HG03066 (cell line): ENCODE results near the gene OR2C1.

Source experiments
- ATAC-seq: cut with Tn5 transposase; IDR thresholded peaks from one replicate; pipeline ENCODE4 v1.9.1; 2021; ENCODE audit warnings: low read depth; ENCODE audit not compliant: unreplicated experiment

The OR2C1 gene

DNA sequence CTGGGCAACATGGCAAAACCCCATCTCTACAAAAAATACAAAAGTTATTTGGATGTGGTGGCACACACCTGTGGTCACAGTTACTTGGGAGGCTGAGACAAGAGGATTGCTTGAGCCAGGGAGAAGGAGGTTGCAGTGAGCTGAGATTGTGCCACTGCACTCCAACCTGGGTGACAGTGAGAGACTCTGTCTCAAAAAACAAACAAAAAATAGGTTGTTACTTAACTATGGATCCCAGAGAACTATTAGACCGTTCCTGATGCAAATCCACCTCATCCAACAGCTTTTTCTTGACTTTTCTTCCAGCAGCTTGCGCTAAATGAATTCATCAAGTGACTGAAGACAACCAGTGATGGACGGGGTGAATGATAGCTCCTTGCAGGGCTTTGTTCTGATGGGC lies at the start of gene OR2C1:
Gene OR2C1, plus strand, starts transcription at position 301 of the 400 bp plus-strand sequence. Its CDS starts 52 bp downstream, at position 353.
- ATAC-seq = no peak

DNA sequence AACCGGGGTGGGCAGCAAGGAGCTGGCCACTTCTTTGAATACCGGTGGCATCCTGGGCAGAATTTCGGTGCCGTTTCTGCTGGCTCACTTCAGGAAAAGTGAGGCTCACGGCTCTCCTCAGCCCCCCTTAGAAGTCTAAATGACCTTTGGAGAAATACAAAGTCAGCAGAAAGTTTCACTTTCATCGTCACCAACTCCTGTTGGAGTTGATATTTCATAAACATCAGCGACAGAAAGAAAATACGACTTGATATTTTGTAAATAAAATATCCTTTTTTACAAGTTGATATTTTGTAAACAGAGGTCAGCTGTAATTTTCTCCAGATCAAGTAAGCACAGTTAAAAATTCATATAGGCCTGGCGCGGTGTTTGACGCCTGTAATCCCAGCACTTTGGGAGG lies 49.6 kb upstream of the OR2C1 start:
- ATAC-seq = no peak

DNA sequence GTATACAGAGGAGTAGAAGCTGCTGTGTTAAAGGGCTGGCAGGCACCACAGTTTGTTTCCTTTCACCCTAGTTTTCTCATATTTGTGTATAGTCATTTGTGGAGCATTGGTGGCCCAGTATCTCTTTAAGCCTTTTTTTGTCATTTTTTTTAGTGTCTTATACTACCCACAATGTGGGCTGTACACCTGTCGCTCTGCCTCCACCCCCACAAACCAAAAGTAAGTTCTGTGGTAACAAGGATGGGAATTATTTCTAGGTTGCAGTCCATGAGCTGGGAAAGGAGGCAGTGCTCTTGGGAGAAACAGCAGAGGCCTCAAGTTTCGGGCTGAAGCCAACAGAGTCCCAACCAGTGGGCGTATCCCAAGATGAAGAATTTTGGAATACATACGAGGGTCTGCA lies 44.2 kb upstream of the OR2C1 start:
- ATAC-seq = no peak

DNA sequence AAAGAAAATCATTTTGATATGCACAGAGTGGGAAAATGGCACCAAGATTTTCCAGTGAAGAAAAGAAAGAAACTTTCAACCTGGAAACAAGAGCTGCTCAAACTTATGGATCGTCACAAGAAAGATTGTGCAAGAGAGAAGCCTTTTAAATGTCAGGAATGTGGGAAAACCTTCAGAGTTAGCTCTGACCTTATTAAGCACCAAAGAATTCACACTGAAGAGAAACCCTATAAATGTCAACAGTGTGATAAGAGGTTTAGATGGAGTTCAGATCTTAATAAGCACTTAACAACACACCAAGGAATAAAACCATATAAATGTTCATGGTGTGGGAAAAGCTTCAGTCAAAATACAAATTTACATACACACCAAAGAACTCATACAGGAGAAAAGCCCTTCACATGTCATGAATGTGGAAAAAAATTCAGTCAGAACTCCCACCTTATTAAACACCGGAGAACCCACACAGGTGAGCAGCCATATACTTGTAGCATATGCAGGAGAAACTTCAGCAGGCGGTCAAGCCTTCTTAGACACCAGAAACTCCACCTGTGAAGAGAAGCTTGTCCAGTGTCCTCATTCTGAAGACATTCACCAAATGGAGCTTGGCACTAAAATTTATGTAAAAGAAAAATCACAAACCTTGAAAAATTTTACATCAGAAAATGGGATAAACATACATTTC lies 38.2 kb upstream of the OR2C1 start:
- no peak for ATAC-seq

DNA sequence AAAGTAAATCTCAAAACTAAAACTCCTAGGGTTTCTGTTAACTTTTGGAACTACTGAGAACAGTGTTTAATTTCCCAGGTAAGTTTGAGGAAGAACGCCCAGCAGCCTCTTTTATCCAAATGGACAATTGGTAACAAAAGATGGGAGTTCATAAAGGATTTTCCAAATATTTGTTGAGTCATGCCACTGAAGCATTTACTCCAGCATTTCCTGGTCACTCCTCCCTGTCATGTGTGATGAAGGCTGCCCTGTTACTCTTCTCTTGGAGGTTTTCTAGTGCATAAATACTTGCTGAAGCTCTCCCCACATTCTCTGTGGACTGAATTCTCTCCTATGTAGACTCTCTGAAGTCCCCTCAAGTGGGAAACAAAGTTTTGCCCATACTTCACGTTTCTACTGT lies 33.9 kb upstream of the OR2C1 start:
- no peak for ATAC-seq

DNA sequence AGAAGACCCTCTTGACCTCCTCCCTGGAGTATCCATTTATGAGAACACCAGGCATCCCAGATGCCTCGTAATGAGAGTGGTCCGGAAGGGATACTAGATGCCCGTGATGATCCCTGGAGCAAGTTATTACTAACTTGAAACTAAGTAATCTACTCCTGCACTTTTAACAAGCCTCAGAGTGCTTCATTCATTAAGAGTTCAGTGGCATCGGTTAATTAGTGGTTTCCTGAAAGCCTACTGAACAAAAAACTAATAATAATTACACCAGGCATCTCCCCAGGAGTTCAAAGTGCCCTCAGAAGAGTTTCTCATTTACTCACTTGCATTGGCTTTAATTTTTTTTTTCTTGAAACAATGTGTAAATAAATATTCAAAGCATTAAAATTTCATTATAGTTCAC lies 28.2 kb upstream of the OR2C1 start:
- ATAC-seq = no peak

DNA sequence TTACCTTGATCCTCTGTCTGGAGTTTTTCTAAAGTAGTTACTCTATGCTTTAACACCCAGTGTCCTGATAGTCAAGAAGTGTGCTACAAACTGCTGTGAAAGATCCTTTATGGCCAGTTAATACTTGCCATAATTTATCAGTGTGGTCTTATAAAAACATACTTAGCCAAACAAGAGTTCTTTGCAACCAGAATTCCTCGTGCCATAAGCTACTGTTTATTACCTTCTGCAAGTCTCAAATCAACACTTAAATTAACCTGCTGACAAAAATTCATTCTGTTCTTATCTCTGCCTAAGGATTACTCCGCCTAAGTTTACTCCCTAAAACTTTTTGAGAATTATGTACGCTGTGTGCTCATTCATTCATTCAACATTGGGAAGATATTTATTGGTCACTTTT lies 27.6 kb upstream of the OR2C1 start:
- no peak for ATAC-seq

DNA sequence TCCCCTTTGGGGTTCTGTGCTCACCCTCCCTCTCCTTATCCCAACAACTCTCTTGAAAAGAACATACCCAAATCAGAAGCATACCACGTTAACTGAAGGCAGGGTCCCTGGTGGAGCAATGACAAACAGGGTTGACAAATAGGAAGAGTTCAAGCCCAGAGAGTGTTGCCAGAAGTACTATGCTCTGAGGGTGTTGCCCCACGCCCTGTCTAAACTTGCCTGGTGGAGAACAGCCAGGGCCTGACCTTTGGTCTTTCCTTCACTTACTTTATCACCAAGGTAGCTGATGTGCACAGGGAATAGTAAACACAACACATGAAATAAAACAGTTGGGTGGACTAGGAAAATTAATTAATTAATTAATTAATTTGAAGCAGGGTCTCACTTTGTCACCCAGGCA lies 27.0 kb upstream of the OR2C1 start:
- ATAC-seq = no peak

DNA sequence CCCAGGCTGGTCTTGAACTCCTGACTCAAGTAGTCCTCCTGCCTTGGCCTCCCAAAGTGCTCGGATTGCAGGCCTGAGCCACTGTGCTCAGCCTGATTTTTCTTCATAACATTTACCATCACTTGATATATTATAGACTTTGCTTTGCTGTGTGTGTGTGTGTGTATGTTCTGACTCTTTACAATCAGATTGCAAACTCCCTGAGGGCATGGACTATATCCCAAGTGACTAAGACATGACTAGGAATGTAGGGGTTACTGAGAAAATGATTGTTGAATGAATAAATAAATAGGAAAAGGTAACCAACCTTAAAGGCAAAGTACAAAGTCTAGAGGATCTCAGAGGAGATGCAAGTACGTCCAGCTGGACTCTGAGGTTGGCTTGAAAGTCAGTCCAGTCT lies 9.6 kb upstream of the OR2C1 start:
- ATAC-seq = no peak

DNA sequence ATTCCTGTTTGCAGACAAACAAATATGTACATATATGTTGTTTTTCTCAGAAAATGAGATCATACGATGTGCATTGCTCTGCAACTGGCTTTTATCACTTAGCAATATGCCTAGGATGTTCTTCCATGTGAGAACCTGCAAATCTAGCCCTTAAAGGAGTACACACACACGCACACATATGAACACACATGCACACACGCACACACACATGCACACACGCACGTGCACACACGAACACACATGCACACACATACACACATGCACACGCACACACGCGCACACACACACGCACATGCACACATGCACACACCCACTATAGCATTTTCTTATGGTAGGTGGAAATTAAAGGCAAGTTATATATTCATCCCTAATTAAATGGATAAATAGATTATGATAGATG lies 8.1 kb upstream of the OR2C1 start:
- ATAC-seq = no peak

DNA sequence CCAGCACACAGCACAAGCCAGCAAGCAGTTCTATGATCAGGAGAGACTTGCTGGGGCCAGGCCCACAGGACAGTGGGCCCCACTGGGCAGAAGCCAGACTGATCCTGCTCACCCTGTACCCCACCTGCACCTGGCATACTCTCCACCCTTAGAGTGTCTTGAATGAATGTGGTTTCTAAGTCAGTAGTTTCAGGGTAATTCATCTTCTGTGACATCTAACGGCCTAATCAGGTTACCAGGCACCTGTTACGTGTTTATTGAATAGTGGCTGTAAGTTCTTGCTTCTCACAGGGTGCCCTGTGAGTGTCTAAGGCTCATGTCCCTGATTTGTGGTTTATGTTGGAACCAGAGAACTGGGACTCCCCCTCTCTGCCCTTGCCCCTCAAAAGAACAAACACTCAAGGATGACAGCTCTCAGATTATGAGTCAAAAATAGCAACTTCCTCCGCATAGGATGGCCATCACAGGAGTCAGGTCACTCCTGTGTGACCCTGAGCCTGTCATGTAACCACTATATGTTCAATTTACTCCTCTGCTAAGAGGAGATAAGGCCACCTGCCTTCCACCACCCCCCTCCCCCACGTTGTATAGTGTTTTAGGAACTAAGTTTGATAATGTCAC lies 7.0 kb upstream of the OR2C1 start:
- ATAC-seq = no peak

DNA sequence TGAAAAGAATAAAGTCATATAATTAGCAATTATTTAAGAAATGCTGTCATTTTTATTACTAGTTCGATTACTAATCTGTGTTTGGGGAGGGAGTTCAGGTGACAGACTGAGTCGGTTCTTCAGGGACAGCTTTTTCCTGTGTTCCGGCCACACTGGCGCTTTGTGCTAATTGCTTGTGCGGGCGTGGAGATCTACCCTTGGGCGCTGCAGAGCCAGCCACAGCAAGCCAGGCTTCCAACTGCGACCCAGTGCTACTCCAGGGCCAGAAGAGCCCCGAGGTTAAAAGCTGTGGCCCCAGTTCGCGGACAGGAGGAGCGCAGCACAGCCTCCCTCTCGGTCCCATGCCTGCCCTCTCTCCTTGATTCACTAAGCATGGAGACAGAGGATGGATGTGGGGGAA lies 6.5 kb upstream of the OR2C1 start:
- ATAC-seq = no peak

DNA sequence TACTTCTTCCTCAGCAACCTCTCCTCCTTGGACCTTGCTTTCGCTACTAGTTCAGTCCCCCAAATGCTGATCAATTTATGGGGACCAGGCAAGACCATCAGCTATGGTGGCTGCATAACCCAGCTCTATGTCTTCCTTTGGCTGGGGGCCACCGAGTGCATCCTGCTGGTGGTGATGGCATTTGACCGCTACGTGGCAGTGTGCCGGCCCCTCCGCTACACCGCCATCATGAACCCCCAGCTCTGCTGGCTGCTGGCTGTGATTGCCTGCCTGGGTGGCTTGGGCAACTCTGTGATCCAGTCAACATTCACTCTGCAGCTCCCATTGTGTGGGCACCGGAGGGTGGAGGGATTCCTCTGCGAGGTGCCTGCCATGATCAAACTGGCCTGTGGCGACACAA lies 429 bp downstream of the OR2C1 start:
- no peak for ATAC-seq

DNA sequence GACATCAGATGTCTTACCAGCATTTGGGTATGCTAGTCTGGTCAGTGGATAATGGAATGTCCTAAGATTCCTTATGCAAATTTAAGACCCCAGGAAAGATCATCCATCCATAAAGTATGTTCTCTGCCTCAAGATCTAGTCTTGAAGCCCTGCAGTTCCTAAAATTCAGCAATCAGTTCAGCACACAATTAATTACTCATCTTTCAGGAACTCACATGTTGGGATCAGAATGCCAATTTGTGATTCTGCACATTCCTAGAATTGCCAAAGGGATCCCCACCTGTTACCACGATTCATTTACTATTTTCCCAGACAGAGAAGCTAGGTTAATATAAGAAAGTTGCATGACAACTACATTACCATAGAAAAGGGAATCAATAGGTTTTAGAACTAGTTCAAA lies 3.2 kb downstream of the OR2C1 start:
- no peak for ATAC-seq

DNA sequence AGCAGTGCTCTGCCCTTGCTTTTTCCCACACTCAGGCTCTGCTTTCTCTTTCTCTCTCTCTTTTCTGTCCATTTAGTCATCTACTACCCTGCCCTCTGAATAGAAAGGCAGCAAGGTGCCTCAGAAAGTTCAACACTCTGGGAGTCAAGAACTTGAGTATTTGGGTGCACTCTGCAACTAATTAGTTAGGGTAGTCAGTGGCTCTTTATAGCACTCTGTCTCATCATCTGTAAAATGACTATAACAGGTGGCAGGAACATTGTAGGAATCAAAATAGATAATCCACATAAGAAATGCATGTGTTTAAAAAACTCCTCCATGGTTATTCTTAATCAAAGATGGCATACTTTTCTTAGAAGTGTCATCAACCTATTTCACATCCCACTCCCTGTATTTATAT lies 7.2 kb downstream of the OR2C1 start:
- ATAC-seq = no peak

DNA sequence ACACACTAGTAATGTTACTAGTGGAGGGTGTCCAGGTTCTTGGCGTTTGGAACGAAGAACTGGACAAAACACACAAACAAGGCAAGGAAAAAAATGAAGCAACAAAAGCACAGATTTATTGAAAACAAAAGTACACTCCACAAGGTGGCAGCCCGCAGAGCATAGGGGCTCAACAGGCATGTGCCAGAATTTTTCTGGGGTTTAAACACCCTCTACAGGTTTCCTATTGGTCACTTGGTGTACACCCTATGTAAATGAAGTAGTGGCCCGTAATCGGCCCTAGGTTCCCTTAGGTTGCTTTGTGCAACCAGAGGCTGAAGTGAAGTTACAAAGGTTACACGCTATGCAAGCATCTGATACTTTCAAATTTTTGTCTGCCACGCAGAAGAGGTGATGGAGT lies 8.1 kb downstream of the OR2C1 start:
- no peak for ATAC-seq

DNA sequence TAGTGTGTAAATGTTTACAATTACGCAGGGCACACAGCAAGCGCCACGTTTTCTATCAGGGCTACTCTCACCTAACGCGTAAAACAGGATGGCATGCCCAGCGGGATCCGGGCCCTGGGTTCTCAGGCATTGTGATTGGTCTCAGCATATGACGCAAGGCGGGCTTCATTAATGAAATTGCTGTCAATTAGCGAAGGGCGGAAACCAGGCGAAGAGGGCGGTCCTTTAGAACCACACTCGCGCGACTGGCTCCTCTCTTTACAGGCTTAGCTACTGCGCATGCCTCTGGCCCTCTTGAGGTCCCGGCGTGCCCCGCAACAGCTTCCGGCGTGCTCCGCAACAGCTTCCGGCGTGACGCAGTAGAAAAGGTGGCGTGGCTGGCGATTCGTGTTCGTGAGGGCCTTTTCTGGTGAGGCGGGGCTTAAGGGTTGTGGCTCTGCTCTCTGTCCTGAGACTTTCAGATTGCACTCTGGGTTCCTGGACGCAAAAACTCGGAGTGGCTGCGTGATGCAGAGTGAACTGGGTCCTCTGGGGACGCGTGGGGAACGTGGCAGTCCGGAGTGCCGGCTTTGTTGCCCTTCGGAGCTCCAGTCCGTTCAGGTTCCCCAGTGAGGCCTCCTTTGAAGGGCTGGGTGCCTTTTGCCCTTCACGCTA lies 9.2 kb downstream of the OR2C1 start:
- ATAC-seq = no peak

DNA sequence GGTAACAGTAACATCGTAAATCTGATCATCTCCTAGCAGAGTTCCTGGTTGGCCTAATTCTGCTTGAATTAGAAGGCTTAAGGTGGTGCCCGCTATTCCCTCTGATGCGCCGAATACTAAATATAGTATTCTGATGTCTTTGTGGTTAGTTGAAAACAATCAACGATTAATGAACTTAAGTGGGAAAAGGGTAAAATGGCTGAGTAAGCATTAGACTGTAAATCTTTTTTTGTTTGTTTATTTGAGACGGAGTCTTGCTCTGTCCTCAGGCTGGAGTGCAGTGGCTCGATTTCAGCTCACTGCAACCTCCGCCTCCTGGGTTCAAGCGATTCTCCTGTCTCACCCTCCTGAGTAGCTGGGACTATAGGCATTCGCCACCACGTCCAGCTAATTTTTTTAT lies 13.4 kb downstream of the OR2C1 start:
- no peak for ATAC-seq

DNA sequence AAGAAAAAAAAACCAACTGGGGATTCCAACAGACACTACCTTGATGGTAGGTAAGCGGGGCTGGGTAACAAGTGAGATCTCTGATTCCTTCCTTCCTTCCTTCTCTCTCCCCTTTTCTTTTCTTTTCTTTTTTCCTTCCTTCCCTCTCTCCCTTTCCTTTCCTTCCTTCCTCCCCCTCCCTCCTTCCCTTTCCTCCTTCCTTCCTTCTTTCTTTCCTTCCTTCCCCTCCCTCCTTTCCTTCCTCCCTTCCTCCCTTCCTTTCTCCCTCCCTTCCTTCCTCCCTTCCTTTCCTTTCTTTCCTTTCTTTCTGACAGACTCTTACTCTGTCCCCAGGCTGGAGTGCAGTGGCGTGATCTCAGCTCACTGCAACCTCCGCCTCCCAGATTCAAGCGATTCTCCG lies 20.0 kb downstream of the OR2C1 start:
- no peak for ATAC-seq

DNA sequence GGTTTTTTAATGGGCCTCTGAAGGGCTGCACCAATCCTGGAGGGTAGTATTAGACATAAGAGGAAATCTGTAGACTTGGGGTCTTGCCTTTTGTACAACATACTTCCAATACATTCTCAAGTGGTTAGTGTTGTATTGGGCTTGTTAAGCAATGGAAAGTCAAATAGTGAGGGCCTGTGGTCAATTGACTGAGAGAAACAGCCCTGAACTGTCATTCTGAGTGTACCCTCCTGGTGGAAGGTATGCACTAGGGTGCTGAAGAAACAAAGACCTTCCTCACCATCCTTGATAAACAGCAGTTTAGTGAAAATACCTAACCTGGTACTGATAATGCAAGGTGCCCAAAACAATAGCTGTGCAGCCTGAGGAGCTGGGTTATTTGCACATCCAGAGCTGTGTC lies 22.2 kb downstream of the OR2C1 start:
- no peak for ATAC-seq

DNA sequence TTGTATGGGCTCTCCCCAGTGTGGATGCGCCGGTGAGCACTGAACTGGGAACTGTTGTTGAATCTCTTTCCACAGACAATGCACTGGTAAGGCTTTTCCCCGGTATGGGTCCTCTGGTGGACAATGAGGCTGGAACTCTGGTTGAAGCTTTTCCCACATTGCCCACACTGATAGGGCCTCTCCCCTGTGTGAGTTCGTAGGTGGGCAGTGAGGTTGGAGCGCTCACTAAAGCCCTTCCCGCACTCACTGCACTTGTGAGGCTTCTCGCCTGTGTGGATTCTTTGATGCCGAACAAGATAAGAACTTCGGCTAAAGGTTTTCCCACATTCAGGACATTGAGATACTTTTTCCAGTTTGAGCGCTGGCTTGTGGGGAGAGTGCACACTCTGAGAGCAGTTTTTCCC lies 27.4 kb downstream of the OR2C1 start:
- ATAC-seq = no peak

DNA sequence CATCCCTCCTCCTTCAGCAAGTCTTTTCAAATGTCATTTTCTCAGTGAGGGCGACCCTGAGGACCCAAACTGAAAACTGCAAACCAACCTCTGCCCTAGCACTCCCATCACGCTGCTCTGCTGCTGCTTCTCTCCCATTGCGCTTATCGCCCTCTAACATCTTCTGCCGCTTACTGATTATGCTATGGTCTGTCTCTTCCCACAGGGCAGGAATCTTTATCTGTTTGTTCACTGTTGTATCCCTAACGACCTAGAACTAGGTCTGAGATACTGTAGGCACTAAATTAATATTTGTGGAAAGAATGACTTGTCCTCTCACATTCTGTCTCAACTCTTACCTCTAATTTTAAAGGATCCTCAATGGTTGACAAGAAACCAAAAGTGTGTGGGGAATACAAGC lies 32.6 kb downstream of the OR2C1 start:
- ATAC-seq = no peak
